HFFc6 (cell line): Measurements from ENCODE around the gene LRRC42. TPM values are rescaled to one million over a fixed set of nuclear protein-coding genes. Genes with fewer than 3 reads are reported as not detected.

Source experiments
- DNase-seq: peaks from one replicate; pipeline ENCODE4 v3.0.0-alpha.2; 2018
- H3K27ac Mint-ChIP-seq: 2 replicates; pipeline ENCODE4 v1.8.0; 2020; ENCODE audit warnings: mild to moderate bottlenecking, mixed read lengths
- H3K27me3 Mint-ChIP-seq: 2 replicates; pipeline ENCODE4 v1.8.0; 2021; ENCODE audit warnings: mild to moderate bottlenecking, moderate library complexity, mixed read lengths; ENCODE audit not compliant: insufficient read depth
- H3K36me3 Mint-ChIP-seq: 2 replicates; pipeline ENCODE4 v1.8.0; 2021; ENCODE audit warnings: low read depth, mixed read lengths
- H3K4me1 Mint-ChIP-seq: 2 replicates; pipeline ENCODE4 v1.8.0; 2020; ENCODE audit warnings: low read depth, mixed read lengths
- H3K4me3 Mint-ChIP-seq: 2 replicates; pipeline ENCODE4 v1.8.0; 2020; ENCODE audit warnings: mild to moderate bottlenecking, moderate library complexity, mixed read lengths
- H3K9me3 Mint-ChIP-seq: 2 replicates; pipeline ENCODE4 v1.8.0; 2020; ENCODE audit warnings: mild to moderate bottlenecking, mixed read lengths
- CTCF ChIP-seq: fragments of 200-600 bp; sonication (generic); IDR thresholded peaks from 2 replicates; pipeline ENCODE4 v1.5.0; 2021; ENCODE audit warnings: antibody characterized with exemption, mild to moderate bottlenecking
- total RNA-seq, 6 experiments: library from RNA; stranded (reverse); fragmentation: NEBNext Ultra II Directional; extraction: Animal tissue kit (Norgen Biotek cat#: 25700); gene quantifications; 2 replicates in 1 of 6; 3 replicates in 5 of 6; pipeline ENCODE4 v1.2.3, GENCODE V29; 2021

LRRC42 gene
- total RNA-seq, 6 experiments from 2014 or later = 36.3 to 44.2 (median 42.2) TPM

- Mint-ChIP-seq H3K27ac (no peak overlapping the region), H3K27me3 (peaks cover 33% of the 10 kb centered on the region), H3K4me1 (no peaks in the 10 kb centered on the region), H3K36me3 (no peaks in the 10 kb centered on the region), H3K9me3 (peaks cover 6% of the 10 kb centered on the region), H3K4me3 (no peak overlapping the region)
- no peak for DNase-seq
- no peak for TF ChIP-seq CTCF
Measured at GRCh38 chr1:54004481-54005049, 58.4 kb downstream of the LRRC42 start.

- Mint-ChIP-seq H3K36me3 (no peaks in the 10 kb centered on the region), H3K9me3 (peaks cover 6% of the 10 kb centered on the region), H3K27me3 (peaks cover 39% of the 10 kb centered on the region)
Measured at GRCh38 chr1:54006508-54006907, 60.4 kb downstream of the LRRC42 start.

GRCh38 chr1:54007613-54008012 lies 61.5 kb downstream of the LRRC42 start:
- Mint-ChIP-seq H3K4me1 (no peaks in the 10 kb centered on the region), H3K9me3 (peaks cover 6% of the 10 kb centered on the region), H3K36me3 (no peaks in the 10 kb centered on the region), H3K27me3 (peaks cover 42% of the 10 kb centered on the region), H3K27ac (no peak overlapping the region), H3K4me3 (no peak overlapping the region)
- no peak for TF ChIP-seq CTCF
- no peak for DNase-seq

More at GRCh38 chr1:54006508-54006907, 60.4 kb downstream of the LRRC42 start:
- TF ChIP-seq CTCF = no peak
- Mint-ChIP-seq H3K27ac (no peak overlapping the region), H3K4me1 (no peaks in the 10 kb centered on the region), H3K4me3 (no peak overlapping the region)
- DNase-seq = no peak

GRCh38 chr1:54008876-54009275 lies 62.7 kb downstream of the LRRC42 start:
- no peaks in the 10 kb centered on the region for H3K4me1 Mint-ChIP-seq
- H3K4me3 Mint-ChIP-seq = no peak overlapping the region
- no peak overlapping the region for H3K27ac Mint-ChIP-seq
- TF ChIP-seq CTCF = no peak
- H3K27me3 Mint-ChIP-seq = peaks cover 44% of the 10 kb centered on the region
- DNase-seq = no peak
- no peaks in the 10 kb centered on the region for H3K36me3 Mint-ChIP-seq
- H3K9me3 Mint-ChIP-seq = no peaks in the 10 kb centered on the region

GRCh38 chr1:54009406-54009805 lies 63.3 kb downstream of the LRRC42 start:
- DNase-seq = no peak
- TF ChIP-seq CTCF = no peak
- Mint-ChIP-seq H3K27me3 (peaks cover 46% of the 10 kb centered on the region), H3K4me3 (no peak overlapping the region), H3K9me3 (no peaks in the 10 kb centered on the region), H3K4me1 (no peaks in the 10 kb centered on the region), H3K36me3 (no peaks in the 10 kb centered on the region), H3K27ac (no peak overlapping the region)
